Measurements from ENCODE around the gene PTPRT.

Gene PTPRT

GRCh38 chr20:43189554-43190331 is at the start of gene PTPRT:
Gene PTPRT, minus strand, starts transcription at chr20:43189906. Its CDS starts 173 bp downstream, at chr20:43189733.
- in situ Hi-C loops (cut with HindIII; ENCODE audit: low sequenced_read_pairs) = no loop called here

GRCh38 chr20:43238833-43239232 is 49.1 kb upstream of the PTPRT start:
- in situ Hi-C loops (cut with HindIII; ENCODE audit: low sequenced_read_pairs) = no loop called here

GRCh38 chr20:43238266-43238665 is 48.6 kb upstream of the PTPRT start:
- in situ Hi-C loops (cut with HindIII; ENCODE audit: low sequenced_read_pairs) = no loop called here

- in situ Hi-C loops (cut with HindIII; ENCODE audit: low sequenced_read_pairs) = no loop called here
Observed at GRCh38 chr20:43237651-43238168, 48.0 kb upstream of the PTPRT start.

- in situ Hi-C loops (cut with HindIII; ENCODE audit: low sequenced_read_pairs) = no loop called here
Observed at GRCh38 chr20:43235998-43236397, 46.3 kb upstream of the PTPRT start.

GRCh38 chr20:43231829-43232228 is 42.1 kb upstream of the PTPRT start:
- in situ Hi-C loops (cut with HindIII; ENCODE audit: low sequenced_read_pairs) = no loop called here

- in situ Hi-C loops (cut with HindIII; ENCODE audit: low sequenced_read_pairs) = loop anchor here (5.0 kb wide), 1 partner anchor 77 kb away; no protein-coding TSS in a partner anchor
Observed at GRCh38 chr20:43229696-43230095, 40.0 kb upstream of the PTPRT start.

- in situ Hi-C loops (cut with HindIII; ENCODE audit: low sequenced_read_pairs) = no loop called here
Observed at GRCh38 chr20:43220612-43221011, 30.9 kb upstream of the PTPRT start.

- in situ Hi-C loops (cut with HindIII; ENCODE audit: low sequenced_read_pairs) = no loop called here
Observed at GRCh38 chr20:43210901-43211300, 21.2 kb upstream of the PTPRT start.

- in situ Hi-C loops (cut with HindIII; ENCODE audit: low sequenced_read_pairs) = no loop called here
Observed at GRCh38 chr20:43209831-43210230, 20.1 kb upstream of the PTPRT start.

- in situ Hi-C loops (cut with HindIII; ENCODE audit: low sequenced_read_pairs) = no loop called here
Observed at GRCh38 chr20:43205699-43206098, 16.0 kb upstream of the PTPRT start.

- in situ Hi-C loops (cut with HindIII; ENCODE audit: low sequenced_read_pairs) = loop anchor here (5.0 kb wide), 1 partner anchor 70 kb away; no protein-coding TSS in a partner anchor
Observed at GRCh38 chr20:43202100-43202499, 12.4 kb upstream of the PTPRT start.

- in situ Hi-C loops (cut with HindIII; ENCODE audit: low sequenced_read_pairs) = no loop called here
Observed at GRCh38 chr20:43198607-43199006, 8.9 kb upstream of the PTPRT start.

- in situ Hi-C loops (cut with HindIII; ENCODE audit: low sequenced_read_pairs) = no loop called here
Observed at GRCh38 chr20:43196243-43196642, 6.5 kb upstream of the PTPRT start.

GRCh38 chr20:43194137-43194536 is 4.4 kb upstream of the PTPRT start:
- in situ Hi-C loops (cut with HindIII; ENCODE audit: low sequenced_read_pairs) = no loop called here

- in situ Hi-C loops (cut with HindIII; ENCODE audit: low sequenced_read_pairs) = no loop called here
Observed at GRCh38 chr20:43193443-43193842, 3.7 kb upstream of the PTPRT start.

GRCh38 chr20:43191946-43192863 is 2.5 kb upstream of the PTPRT start:
- in situ Hi-C loops (cut with HindIII; ENCODE audit: low sequenced_read_pairs) = no loop called here

- in situ Hi-C loops (cut with HindIII; ENCODE audit: low sequenced_read_pairs) = no loop called here
Observed at GRCh38 chr20:43191143-43191542, 1.4 kb upstream of the PTPRT start.

- in situ Hi-C loops (cut with HindIII; ENCODE audit: low sequenced_read_pairs) = no loop called here
Observed at GRCh38 chr20:43190332-43190953, 737 bp upstream of the PTPRT start.

GRCh38 chr20:43188861-43189553 is 699 bp downstream of the PTPRT start:
- in situ Hi-C loops (cut with HindIII; ENCODE audit: low sequenced_read_pairs) = no loop called here

All from endothelial cell of hepatic sinusoid (primary cell).